ENCODE measurements around the gene RGS1.

RGS1 gene

GRCh38 chr1:192575499-192576189 is at the start of gene RGS1:
TSS of gene RGS1 (plus strand) at chr1:192575773. CDS start at chr1:192575793, 20 bp downstream.
- DNase-seq = no peak

DNA sequence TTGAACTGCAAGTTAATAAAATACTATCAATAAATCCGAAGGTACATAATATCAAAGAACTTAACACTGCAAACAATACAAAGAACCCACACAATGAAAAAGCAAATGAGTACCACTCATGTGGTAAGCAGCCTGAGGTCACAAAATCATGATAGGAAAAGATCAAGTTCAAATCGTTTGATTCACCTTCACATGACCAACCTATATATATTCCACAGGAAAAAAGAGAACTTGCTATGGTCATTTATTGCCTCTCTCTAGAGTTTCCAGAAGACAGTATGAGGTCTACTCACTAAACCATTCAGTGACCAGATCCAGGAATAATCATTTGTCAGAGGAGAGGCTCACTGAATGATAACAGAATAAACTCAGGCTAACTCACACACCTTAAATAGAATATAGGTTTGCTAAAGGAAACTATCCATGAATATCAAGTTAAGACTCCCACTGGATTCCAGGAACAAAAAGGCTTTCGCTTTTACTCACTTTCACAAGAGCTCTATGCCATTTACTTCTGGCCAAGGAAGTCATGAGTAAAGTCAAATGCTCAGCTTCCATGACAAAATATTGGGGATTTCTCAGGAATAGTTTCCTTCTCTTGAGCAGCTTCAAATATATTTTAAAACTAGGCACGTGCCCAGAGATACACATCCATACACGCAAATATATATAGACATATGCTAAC is 48.3 kb upstream of the RGS1 start:
- no peak for DNase-seq

DNA sequence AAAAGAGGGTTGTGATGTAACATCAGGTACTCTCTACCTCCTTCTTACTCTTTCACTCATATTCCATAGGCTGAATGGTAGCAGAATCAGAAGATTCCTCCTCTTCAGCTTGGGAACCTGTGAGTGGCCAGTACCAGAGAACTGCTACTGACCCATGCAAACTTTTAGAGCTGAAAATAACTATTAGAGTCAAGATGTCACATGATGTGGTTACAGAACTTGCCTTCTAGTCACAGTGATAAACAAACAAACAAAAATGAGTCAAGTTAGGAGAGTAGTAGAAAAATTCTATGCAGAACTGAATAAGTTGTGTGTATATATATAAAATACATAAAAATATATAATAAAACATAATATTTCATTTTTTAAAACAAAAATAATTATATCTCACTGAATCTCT is 47.6 kb upstream of the RGS1 start:
- DNase-seq = no peak

DNA sequence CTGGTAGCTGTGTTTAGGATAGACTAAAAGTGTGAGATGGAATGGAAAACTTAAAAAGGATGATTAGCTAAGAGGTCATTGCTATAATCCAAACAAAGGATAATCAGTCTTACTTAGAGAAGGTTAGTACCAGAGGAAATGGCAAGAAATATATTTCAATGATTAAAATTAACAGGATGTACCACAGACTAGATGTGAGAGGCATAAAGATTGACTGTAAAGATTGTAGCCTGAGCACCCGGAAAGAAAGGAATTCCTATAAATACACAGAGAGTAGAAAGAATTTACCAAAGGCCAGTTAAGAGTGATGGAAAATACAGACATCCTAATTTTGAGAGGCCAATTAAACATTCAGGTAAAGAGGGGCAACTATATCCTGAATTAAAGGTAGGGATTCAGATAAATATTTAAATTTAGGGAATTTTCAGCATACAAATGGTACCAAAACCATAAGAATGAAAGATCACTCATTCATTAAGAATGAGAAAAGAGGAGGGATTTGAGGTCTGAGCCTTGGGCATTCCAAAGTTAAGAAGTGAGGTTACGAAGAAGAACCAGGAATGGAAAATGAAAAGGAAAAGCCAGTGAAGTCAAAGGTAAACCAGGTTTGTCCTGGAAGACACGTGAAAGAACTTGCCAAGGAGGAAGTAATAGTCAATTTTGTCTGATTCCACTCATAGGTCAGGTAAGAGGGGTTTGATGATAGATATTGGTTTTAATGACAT is 46.4 kb upstream of the RGS1 start:
- DNase-seq = no peak

DNA sequence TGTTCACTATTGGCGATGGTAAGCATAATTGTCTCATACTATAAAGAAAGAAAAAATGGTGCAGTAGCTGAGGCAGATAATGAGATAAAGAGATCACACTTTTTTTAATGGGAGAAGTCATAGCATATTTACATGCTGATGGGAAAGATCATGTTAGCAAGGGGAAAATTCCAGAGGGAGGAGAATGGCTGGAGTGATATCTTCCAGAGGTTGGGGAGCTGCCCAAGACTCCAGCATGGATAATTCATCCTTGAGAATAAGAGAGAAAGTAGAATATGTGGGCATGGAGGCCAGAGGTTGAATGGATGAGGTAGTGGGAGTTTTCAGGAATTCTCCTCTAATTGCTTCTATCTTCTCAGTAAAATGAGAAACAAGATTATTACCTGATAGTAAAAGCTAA is 45.8 kb upstream of the RGS1 start:
- DNase-seq = no peak

GRCh38 chr1:192530254-192530653 is 45.3 kb upstream of the RGS1 start:
- DNase-seq = no peak

DNA sequence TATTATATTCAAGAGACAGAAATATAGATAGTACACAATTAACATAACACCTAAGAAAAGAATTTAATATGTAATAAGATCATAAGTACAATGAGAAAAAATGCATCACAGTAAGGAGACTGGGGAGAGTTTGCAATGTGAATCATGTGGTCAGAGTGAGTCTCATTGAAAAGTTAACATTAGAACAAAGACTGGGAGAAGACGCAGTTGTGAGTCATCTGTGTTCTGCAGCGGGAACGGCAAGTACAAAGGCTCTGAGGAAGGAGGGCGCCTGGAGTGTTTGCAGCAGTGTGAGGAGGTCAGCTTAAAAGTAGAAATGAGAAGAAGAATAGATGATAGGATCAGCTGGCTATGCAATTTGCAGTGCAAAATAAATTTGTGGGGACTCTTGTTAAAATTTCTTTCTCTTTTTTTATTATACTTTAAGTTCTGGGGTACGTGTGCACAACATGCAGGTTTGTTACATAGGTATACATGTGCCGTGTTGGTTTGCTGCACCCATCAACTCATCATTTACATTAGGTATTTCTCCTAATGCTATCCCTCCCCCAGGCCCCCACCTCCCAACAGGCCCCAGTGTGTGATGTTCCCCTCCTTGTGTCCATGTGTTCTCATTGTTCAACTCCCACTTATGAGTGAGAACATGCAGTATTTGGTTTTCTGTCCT is 44.4 kb upstream of the RGS1 start:
- peak; percentile 74 for DNase-seq

DNA sequence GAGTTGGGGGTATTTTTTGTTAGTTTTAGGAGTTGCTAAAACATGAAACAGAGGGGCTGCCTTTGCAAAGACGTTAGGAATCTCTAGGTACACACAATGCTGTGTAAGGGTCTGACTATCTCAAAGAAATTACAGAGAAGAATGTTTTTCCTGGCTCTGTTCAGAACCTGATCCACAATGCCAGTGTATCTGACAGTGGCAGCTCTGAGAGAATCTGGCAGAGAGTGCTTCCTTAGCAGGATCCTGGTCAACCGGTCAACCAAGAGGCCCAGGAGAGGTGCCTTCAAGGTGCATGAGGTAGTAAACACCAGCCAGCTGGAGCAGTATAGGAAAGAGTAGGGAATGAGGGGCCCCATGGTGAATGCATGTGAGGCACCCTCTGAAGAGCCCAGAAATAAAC is 40.9 kb upstream of the RGS1 start:
- no peak for DNase-seq

GRCh38 chr1:192535916-192536664 is 39.5 kb upstream of the RGS1 start:
- no peak for DNase-seq

GRCh38 chr1:192538407-192539296 is 36.9 kb upstream of the RGS1 start:
- no peak for DNase-seq

DNA sequence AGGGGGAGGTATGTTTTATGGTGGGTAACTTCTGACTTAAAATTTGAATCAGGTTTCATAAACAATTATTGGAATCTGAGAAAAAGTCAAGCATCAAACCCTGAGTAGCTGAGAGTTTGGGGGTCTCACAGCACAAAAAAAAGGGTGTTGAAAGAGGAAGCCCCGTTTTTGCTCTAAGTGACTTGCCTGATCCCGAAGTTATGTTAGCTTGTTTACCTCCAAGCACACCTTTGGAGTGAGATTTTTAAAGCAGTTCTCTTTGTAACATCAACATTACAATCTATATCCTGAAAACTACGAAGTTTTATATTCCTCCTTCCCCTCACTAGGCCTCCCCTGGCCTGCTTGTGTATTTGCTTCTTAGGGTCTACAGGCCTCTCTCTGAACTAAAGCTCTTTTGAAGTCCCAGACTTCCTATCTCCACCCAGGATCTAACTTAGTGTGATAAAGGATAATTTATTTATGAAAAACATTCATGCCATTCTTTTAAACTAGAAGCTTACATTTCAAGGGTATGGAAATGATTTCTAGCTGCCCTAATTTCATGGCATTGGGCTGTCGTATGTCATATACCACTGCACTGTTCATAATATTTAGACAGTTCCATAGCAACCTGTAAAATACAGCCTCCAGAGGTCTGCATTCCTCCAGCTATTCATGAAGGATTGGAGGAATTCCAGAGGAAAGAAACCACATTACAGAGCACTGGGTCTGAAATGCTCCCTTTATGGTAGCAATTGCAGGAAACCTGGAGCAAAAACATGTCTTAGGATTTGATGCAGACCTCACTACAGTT is 36.1 kb upstream of the RGS1 start:
- peak; percentile 93 for DNase-seq

GRCh38 chr1:192543445-192543844 is 32.1 kb upstream of the RGS1 start:
- no peak for DNase-seq

GRCh38 chr1:192545896-192546521 is 29.6 kb upstream of the RGS1 start:
- DNase-seq = no peak

GRCh38 chr1:192546596-192547190 is 28.9 kb upstream of the RGS1 start:
- DNase-seq = no peak

GRCh38 chr1:192547501-192547900 is 28.1 kb upstream of the RGS1 start:
- no peak for DNase-seq

- DNase-seq = no peak
These were observed 25.6 kb upstream of the RGS1 start for GRCh38 chr1:192549937-192550336.

DNA sequence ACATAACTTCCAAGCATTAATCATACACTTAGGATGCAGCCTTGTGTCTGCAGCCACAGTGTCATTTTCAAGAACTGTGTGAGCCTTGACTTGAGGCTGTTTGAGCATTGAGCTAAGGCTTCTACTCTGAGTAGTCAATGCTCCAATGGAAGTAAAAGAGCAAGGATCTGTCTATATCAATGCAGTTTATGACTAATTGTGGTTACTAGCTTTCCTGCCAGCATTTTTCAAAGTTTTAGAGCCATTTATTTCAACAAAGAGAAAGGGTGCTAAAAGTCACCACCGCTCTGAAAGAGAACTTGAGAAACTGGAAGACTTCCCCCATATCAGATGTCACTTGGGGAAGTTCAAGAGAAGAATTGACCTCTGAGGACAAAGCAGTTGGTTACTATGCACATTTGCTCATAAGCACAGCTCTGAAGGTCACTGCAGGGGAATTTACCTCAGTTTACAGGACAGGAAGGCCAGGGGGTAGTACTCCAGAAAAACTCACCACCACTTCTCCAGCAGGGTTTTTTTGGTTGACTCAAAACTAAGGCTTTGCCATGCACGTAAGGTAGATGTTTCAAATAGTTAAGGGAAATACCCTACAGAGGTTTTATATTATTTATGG is 24.5 kb upstream of the RGS1 start:
- DNase-seq = peak; percentile 47

DNA sequence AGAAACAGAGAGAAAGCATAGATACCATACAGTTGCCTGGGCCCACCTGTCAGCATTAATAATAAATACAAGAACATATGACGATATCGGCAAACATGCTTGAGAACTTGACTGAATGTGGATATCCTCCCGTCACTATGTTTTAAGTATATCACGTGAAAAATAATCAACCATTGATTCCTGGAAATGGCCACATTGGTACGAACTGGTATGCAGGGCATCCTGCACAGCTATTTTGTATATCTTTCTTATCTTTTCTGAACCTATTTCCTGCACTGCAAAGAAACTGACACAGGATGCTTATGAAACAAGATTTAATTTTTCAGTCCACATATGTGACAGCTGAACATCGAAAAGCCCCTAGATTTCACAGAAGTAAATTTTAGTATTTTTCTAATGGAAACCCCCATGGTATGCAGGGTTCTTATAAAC is 22.8 kb upstream of the RGS1 start:
- DNase-seq = no peak

GRCh38 chr1:192553741-192554140 is 21.8 kb upstream of the RGS1 start:
- DNase-seq = no peak
